SK-N-SH treated with all-trans-retinoic acid at 6 μM for 48 hours (cell line): Measurements from ENCODE around the gene TPRG1.

ENCODE experiments used
- CSDC2 ChIP-seq: fragments of 250-450 bp; sonication (Bioruptor Pico); IDR thresholded peaks from 2 replicates; pipeline ENCODE4 v1.5.0; 2020; ENCODE audit warnings: mild to moderate bottlenecking, moderate library complexity
- RARB ChIP-seq: fragments of 250-450 bp; sonication (Bioruptor Pico); IDR thresholded peaks from 2 replicates; pipeline ENCODE4 v1.8.0; 2021; ENCODE audit warnings: mild to moderate bottlenecking, moderate library complexity
- TCF4 ChIP-seq: fragments of 250-450 bp; sonication (Bioruptor Pico); IDR thresholded peaks from 2 replicates; pipeline ENCODE4 v1.8.0; 2021; ENCODE audit warnings: mild to moderate bottlenecking, moderate library complexity, borderline replicate concordance
- TOX ChIP-seq: fragments of 250-450 bp; sonication (Bioruptor Pico); IDR thresholded peaks from 2 replicates; pipeline ENCODE4 v1.8.0; 2021; ENCODE audit warnings: mild to moderate bottlenecking, moderate library complexity, borderline replicate concordance
- ZFP30 ChIP-seq: fragments of 450-650 bp; formaldehyde crosslinking; IDR thresholded peaks from 2 replicates; pipeline ENCODE4 v1.5.0; 2022; ENCODE audit warnings: mild to moderate bottlenecking, moderate library complexity
- ZNF8 ChIP-seq: fragments of 450-650 bp; formaldehyde crosslinking; IDR thresholded peaks from 2 replicates; pipeline ENCODE4 v1.5.0; 2020; ENCODE audit warnings: mild to moderate bottlenecking, moderate library complexity
- TF ChIP-seq, protein P1 (sequence below): fragments of 250-450 bp; sonication (Bioruptor Pico); IDR thresholded peaks from 2 replicates; pipeline ENCODE4 v1.8.0; 2020; ENCODE audit warnings: mild to moderate bottlenecking, moderate library complexity, borderline replicate concordance
- TF ChIP-seq, protein P2 (sequence below): fragments of 250-450 bp; sonication (Bioruptor Pico); IDR thresholded peaks from 2 replicates; pipeline ENCODE4 v1.5.0; 2020; ENCODE audit warnings: mild to moderate bottlenecking, moderate library complexity

DNA sequence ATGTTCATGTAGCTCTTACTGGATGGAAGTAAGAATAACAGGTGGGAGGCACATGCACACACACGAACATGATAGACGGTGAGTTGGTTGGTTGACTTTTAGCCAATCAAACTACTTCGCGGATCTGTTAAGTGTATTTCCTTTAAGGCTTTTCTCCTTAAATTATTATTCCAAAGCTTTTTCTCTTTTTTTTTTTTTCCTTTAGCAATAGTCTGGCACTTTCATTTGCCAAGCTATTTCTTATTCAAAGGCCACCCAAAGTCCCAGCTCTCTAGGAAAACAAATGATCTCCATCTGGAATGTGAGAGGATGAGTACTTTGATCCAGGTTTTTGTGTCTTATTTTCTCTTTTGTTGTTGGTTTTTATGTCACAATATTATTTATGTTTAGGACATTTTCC is 141.1 kb downstream of the TPRG1 start:
- TF ChIP-seq, protein P1, sequence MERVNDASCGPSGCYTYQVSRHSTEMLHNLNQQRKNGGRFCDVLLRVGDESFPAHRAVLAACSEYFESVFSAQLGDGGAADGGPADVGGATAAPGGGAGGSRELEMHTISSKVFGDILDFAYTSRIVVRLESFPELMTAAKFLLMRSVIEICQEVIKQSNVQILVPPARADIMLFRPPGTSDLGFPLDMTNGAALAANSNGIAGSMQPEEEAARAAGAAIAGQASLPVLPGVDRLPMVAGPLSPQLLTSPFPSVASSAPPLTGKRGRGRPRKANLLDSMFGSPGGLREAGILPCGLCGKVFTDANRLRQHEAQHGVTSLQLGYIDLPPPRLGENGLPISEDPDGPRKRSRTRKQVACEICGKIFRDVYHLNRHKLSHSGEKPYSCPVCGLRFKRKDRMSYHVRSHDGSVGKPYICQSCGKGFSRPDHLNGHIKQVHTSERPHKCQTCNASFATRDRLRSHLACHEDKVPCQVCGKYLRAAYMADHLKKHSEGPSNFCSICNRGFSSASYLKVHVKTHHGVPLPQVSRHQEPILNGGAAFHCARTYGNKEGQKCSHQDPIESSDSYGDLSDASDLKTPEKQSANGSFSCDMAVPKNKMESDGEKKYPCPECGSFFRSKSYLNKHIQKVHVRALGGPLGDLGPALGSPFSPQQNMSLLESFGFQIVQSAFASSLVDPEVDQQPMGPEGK (CRISPR knock-in tag) = no peak
- TF ChIP-seq, protein P2, sequence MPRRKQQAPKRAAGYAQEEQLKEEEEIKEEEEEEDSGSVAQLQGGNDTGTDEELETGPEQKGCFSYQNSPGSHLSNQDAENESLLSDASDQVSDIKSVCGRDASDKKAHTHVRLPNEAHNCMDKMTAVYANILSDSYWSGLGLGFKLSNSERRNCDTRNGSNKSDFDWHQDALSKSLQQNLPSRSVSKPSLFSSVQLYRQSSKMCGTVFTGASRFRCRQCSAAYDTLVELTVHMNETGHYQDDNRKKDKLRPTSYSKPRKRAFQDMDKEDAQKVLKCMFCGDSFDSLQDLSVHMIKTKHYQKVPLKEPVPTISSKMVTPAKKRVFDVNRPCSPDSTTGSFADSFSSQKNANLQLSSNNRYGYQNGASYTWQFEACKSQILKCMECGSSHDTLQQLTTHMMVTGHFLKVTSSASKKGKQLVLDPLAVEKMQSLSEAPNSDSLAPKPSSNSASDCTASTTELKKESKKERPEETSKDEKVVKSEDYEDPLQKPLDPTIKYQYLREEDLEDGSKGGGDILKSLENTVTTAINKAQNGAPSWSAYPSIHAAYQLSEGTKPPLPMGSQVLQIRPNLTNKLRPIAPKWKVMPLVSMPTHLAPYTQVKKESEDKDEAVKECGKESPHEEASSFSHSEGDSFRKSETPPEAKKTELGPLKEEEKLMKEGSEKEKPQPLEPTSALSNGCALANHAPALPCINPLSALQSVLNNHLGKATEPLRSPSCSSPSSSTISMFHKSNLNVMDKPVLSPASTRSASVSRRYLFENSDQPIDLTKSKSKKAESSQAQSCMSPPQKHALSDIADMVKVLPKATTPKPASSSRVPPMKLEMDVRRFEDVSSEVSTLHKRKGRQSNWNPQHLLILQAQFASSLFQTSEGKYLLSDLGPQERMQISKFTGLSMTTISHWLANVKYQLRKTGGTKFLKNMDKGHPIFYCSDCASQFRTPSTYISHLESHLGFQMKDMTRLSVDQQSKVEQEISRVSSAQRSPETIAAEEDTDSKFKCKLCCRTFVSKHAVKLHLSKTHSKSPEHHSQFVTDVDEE = no peak
- TF ChIP-seq ZFP30 (CRISPR knock-in tag) (no peak), RARB (CRISPR knock-in tag) (no peak), TCF4 (CRISPR knock-in tag) (no peak), CSDC2 (CRISPR knock-in tag) (no peak), ZNF8 (CRISPR knock-in tag) (no peak), TOX (CRISPR knock-in tag) (no peak)
